ENCODE measurements around the gene MAPK4.
A peak's percentile ranks its signal among the peaks of the same experiment; 100 is the strongest.

Gene MAPK4

GRCh38 chr18:50662177-50662576 lies 102.3 kb downstream of the MAPK4 start:
- H3K4me1 ChIP-seq: peaks cover 23% of the 10 kb centered on the region
- no peaks in the 10 kb centered on the region for H3K27me3 ChIP-seq
- no peak overlapping the region for H3K4me3 ChIP-seq
- peaks cover 14% of the 10 kb centered on the region; the same call in 1 of the 2 replicates for H3K36me3 ChIP-seq
- no peak overlapping the region for H3K9ac ChIP-seq
- no peaks in the 10 kb centered on the region for H4K20me1 ChIP-seq
- peaks cover 54% of the 10 kb centered on the region for H3K9me3 ChIP-seq
- TF ChIP-seq Cebpa-rat (IDR thresholded peaks at IDR 0.05): no peak
- H3K4me2 ChIP-seq: no peak overlapping the region
- H3K27ac ChIP-seq: no peak overlapping the region

- H3K27me3 ChIP-seq: no peaks in the 10 kb centered on the region
- no peak overlapping the region for H3K4me3 ChIP-seq
- H3K27ac ChIP-seq: no peak overlapping the region
- no peak for TF ChIP-seq Cebpa-rat (IDR thresholded peaks at IDR 0.05)
- no peaks in the 10 kb centered on the region for H4K20me1 ChIP-seq
- no peak overlapping the region for H3K4me2 ChIP-seq
- H3K36me3 ChIP-seq: peaks cover 14% of the 10 kb centered on the region; the same call in 1 of the 2 replicates
- peaks cover 30% of the 10 kb centered on the region for H3K4me1 ChIP-seq
- peaks cover 51% of the 10 kb centered on the region for H3K9me3 ChIP-seq
- no peak overlapping the region for H3K9ac ChIP-seq
Observed at GRCh38 chr18:50662775-50663383, 103.0 kb downstream of the MAPK4 start.

- H3K9ac ChIP-seq: no peak overlapping the region
- peaks cover 57% of the 10 kb centered on the region for H3K9me3 ChIP-seq
- peaks cover 14% of the 10 kb centered on the region for H3K36me3 ChIP-seq
- H3K4me2 ChIP-seq: no peak overlapping the region
- no peak overlapping the region for H3K4me3 ChIP-seq
- H3K27ac ChIP-seq: no peak overlapping the region
- peaks cover 36% of the 10 kb centered on the region for H3K4me1 ChIP-seq
- no peaks in the 10 kb centered on the region for H3K27me3 ChIP-seq
- H4K20me1 ChIP-seq: no peaks in the 10 kb centered on the region
- no peak for TF ChIP-seq Cebpa-rat (IDR thresholded peaks at IDR 0.05)
Observed at GRCh38 chr18:50663626-50664441, 103.9 kb downstream of the MAPK4 start.

- peaks cover 67% of the 10 kb centered on the region for H3K9me3 ChIP-seq
- H3K27ac ChIP-seq: no peak overlapping the region
- H3K27me3 ChIP-seq: no peaks in the 10 kb centered on the region
- H3K4me3 ChIP-seq: no peak overlapping the region
- TF ChIP-seq Cebpa-rat (IDR thresholded peaks at IDR 0.05): no peak
- no peak overlapping the region for H3K4me2 ChIP-seq
- H3K4me1 ChIP-seq: peaks cover 43% of the 10 kb centered on the region
- H4K20me1 ChIP-seq: no peaks in the 10 kb centered on the region
- peaks cover 14% of the 10 kb centered on the region for H3K36me3 ChIP-seq
- H3K9ac ChIP-seq: no peak overlapping the region
Observed at GRCh38 chr18:50665015-50665414, 105.1 kb downstream of the MAPK4 start.

GRCh38 chr18:50665519-50665918 lies 105.6 kb downstream of the MAPK4 start:
- H3K4me3 ChIP-seq: no peak overlapping the region
- H3K36me3 ChIP-seq: peaks cover 14% of the 10 kb centered on the region
- H4K20me1 ChIP-seq: no peaks in the 10 kb centered on the region
- peaks cover 67% of the 10 kb centered on the region for H3K9me3 ChIP-seq
- no peaks in the 10 kb centered on the region for H3K27me3 ChIP-seq
- H3K9ac ChIP-seq: no peak overlapping the region
- peak overlapping the region; percentile 3; the same call in 1 of the 2 replicates for H3K4me2 ChIP-seq
- H3K4me1 ChIP-seq: peaks cover 48% of the 10 kb centered on the region
- TF ChIP-seq Cebpa-rat (IDR thresholded peaks at IDR 0.05): no peak
- H3K27ac ChIP-seq: no peak overlapping the region

GRCh38 chr18:50666536-50666935 lies 106.6 kb downstream of the MAPK4 start:
- peaks cover 53% of the 10 kb centered on the region for H3K4me1 ChIP-seq
- no peaks in the 10 kb centered on the region for H3K27me3 ChIP-seq
- TF ChIP-seq Cebpa-rat (IDR thresholded peaks at IDR 0.05): no peak

GRCh38 chr18:50671376-50671775 lies 111.5 kb downstream of the MAPK4 start:
- Histone ChIP-seq H3K27me3 (no peaks in the 10 kb centered on the region), H3K4me3 (peak overlapping the region; percentile 0; the same call in 1 of the 2 replicates), H3K9me3 (peaks cover 26% of the 10 kb centered on the region), H3K9ac (0 out of 2 replicates have a peak overlapping the region, but pooled peaks have one; percentile 38), H3K27ac (peak overlapping the region; percentile 35; the same call in 1 of the 2 replicates), H3K4me2 (peak overlapping the region; percentile 93), H3K4me1 (peaks cover 90% of the 10 kb centered on the region), H3K36me3 (no peaks in the 10 kb centered on the region; the same call in 1 of the 2 replicates), H4K20me1 (no peaks in the 10 kb centered on the region)
- TF ChIP-seq Cebpa-rat (IDR thresholded peaks at IDR 0.05): no peak

More at GRCh38 chr18:50666536-50666935, 106.6 kb downstream of the MAPK4 start:
- Histone ChIP-seq H3K4me3 (no peak overlapping the region), H3K27ac (no peak overlapping the region), H3K4me2 (peak overlapping the region; percentile 71), H3K9ac (no peak overlapping the region), H3K36me3 (peaks cover 14% of the 10 kb centered on the region), H4K20me1 (no peaks in the 10 kb centered on the region), H3K9me3 (peaks cover 63% of the 10 kb centered on the region)

- peaks cover 67% of the 10 kb centered on the region for H3K4me1 ChIP-seq
- H3K36me3 ChIP-seq: no peaks in the 10 kb centered on the region
- H3K9ac ChIP-seq: peak overlapping the region; percentile 28; the same call in 1 of the 2 replicates
- no peaks in the 10 kb centered on the region for H4K20me1 ChIP-seq
- peak overlapping the region; percentile 65; the same call in 1 of the 2 replicates for H3K27ac ChIP-seq
- H3K9me3 ChIP-seq: peaks cover 37% of the 10 kb centered on the region
- TF ChIP-seq Cebpa-rat (IDR thresholded peaks at IDR 0.05): no peak
- H3K27me3 ChIP-seq: no peaks in the 10 kb centered on the region
- peak overlapping the region; percentile 93 for H3K4me2 ChIP-seq
- peak overlapping the region; percentile 42; the same call in 1 of the 2 replicates for H3K4me3 ChIP-seq
Observed at GRCh38 chr18:50674307-50674980, 114.6 kb downstream of the MAPK4 start.

- H3K36me3 ChIP-seq: no peaks in the 10 kb centered on the region
- TF ChIP-seq Cebpa-rat (IDR thresholded peaks at IDR 0.05): no peak
- H4K20me1 ChIP-seq: no peaks in the 10 kb centered on the region
- no peak overlapping the region for H3K4me3 ChIP-seq
- peak overlapping the region; percentile 65; the same call in 1 of the 2 replicates for H3K27ac ChIP-seq
- H3K4me1 ChIP-seq: peaks cover 62% of the 10 kb centered on the region
- H3K27me3 ChIP-seq: no peaks in the 10 kb centered on the region
- peak overlapping the region; percentile 93 for H3K4me2 ChIP-seq
- H3K9ac ChIP-seq: peak overlapping the region; percentile 28; the same call in 1 of the 2 replicates
- peaks cover 32% of the 10 kb centered on the region for H3K9me3 ChIP-seq
Observed at GRCh38 chr18:50675043-50675442, 115.2 kb downstream of the MAPK4 start.

Measured in BLaER1 (cell line).